Muscle of leg (tissue), 9 donors: ENCODE measurements around the gene ACOT12. TPM values are rescaled to one million over a fixed set of nuclear protein-coding genes. Genes with fewer than 3 reads are reported as not detected.

Experiments
- polyA plus RNA-seq, 8 donors: library from polyadenylated mRNA; unstranded; fragments of 120-200 nt; gene quantifications; one replicate each; pipeline versions ENCODE4 v1.2.1 to v1.2.3, GENCODE V29; 2013; ENCODE audit warnings: inconsistent platforms in 1 of 8, low replicate concordance in 1 of 8; ENCODE audit not compliant: insufficient read length in 8 of 8, insufficient read depth in 1 of 8
- total RNA-seq: library from RNA; stranded (reverse); fragments of 120-200 nt; gene quantifications from one replicate; pipeline ENCODE4 v1.2.4, GENCODE V29; 2013

The ACOT12 gene
- total and polyA plus RNA-seq, 9 donors = 0.18 to 0.53 (median 0.35) TPM; not detected in 3

Other genes with a start within 250 kb of the ACOT12 start
- 91.3 TPM for gene CKMT2, start 160.8 kb downstream of the ACOT12 start, total RNA-seq
- 10 to 100 TPM; 37.0 to 78.0 (median 61.5) TPM for gene CKMT2, start 160.8 kb downstream of the ACOT12 start, polyA plus RNA-seq
- 26.2 TPM for gene ZCCHC9, start 92.5 kb downstream of the ACOT12 start, total RNA-seq
- gene ZCCHC9, start 92.5 kb downstream of the ACOT12 start, polyA plus RNA-seq = 10 to 100 TPM; 23.9 to 30.8 (median 28.5) TPM